Panc1 (cell line): ENCODE measurements around the gene ANTXR1. TPM values are rescaled to one million over a fixed set of nuclear protein-coding genes. Genes with fewer than 3 reads are reported as not detected.

ENCODE experiments used
- ATAC-seq: fragments of 200-7000 bp; cut with Tn5 transposase; 2 replicates; pipeline ENCODE4 v1.9.1; 2020; ENCODE audit warnings: mild to moderate bottlenecking, moderate library complexity
- BruUV-seq: library from RNA; stranded (reverse); fragments of 400-500 nt; replicated peaks from 2 replicates; lab custom pipeline; 2021; lab: Mats Ljungman, UMichigan
- CTCF ChIA-PET: fragments of 300-600 bp; sonication (Branson Sonifier 250); formaldehyde crosslinking; loops from one replicate; lab custom pipeline; 2022; ENCODE audit warnings: antibody characterized with exemption; lab: Charles Lee
- POLR2A ChIA-PET: fragments of 300-600 bp; sonication (Branson Sonifier 250); formaldehyde crosslinking; loops from one replicate; lab custom pipeline; 2022; ENCODE audit warnings: antibody characterized with exemption; lab: Charles Lee
- DNase-seq: peaks from one replicate; pipeline ENCODE4 v3.0.0-alpha.2; 2010; ENCODE audit warnings: low read depth, low spot score
- H3K27ac ChIP-seq: 2 replicates; pipeline ENCODE4 v1.5.1; 2011; ENCODE audit warnings: mild to moderate bottlenecking, low read length, inconsistent platforms
- H3K27me3 ChIP-seq: fragments of 200-500 bp; sonication (Bioruptor generic); 2 replicates; pipeline ENCODE4 v1.6.0; 2014; ENCODE audit warnings: low read length, inconsistent platforms; ENCODE audit not compliant: control insufficient read depth, insufficient read depth
- H3K36me3 ChIP-seq: fragments of 200-500 bp; sonication (Bioruptor generic); 2 replicates; pipeline ENCODE4 v1.5.1; 2014; ENCODE audit warnings: inconsistent platforms, mild to moderate bottlenecking, low read length, moderate library complexity; ENCODE audit not compliant: control insufficient read depth, insufficient read depth
- H3K4me1 ChIP-seq: 2 replicates; pipeline ENCODE4 v1.5.1; 2011; ENCODE audit warnings: inconsistent platforms, mild to moderate bottlenecking, low read length, moderate library complexity; ENCODE audit not compliant: control insufficient read depth, insufficient read depth
- H3K4me3 ChIP-seq, 2 experiments: 2 replicates each; pipeline ENCODE4 v1.5.1; 2011 to 2012; ENCODE audit warnings: low read depth in 2 of 2, low read length in 2 of 2, mild to moderate bottlenecking in 2 of 2, inconsistent platforms in 1 of 2, moderate library complexity in 1 of 2
- H3K9me3 ChIP-seq: fragments of 200-500 bp; sonication (Bioruptor generic); 2 replicates; pipeline ENCODE4 v1.5.1; 2014; ENCODE audit warnings: low read depth, mild to moderate bottlenecking, inconsistent platforms, low read length, moderate library complexity; ENCODE audit not compliant: control insufficient read depth, insufficient read depth
- CTCF ChIP-seq: fragments of 450-650 bp; IDR thresholded peaks from 2 replicates; pipeline ENCODE4 v1.5.1; 2017; ENCODE audit warnings: mild to moderate bottlenecking
- POLR2AphosphoS5 ChIP-seq: IDR thresholded peaks from 2 replicates; pipeline ENCODE4 v1.6.1; 2012; ENCODE audit warnings: mild to moderate bottlenecking, low read depth, low read length, moderate library complexity
- REST ChIP-seq, 2 experiments: IDR thresholded peaks; 2 replicates each; pipeline ENCODE4 v1.6.1; 2011 to 2012; ENCODE audit warnings: low read depth in 2 of 2, control low read depth in 1 of 2, low read length in 1 of 2, mild to moderate bottlenecking in 1 of 2, moderate library complexity in 1 of 2; ENCODE audit not compliant: insufficient read depth in 1 of 2
- SIN3A ChIP-seq: IDR thresholded peaks from 2 replicates; pipeline ENCODE4 v1.6.1; 2012; ENCODE audit warnings: low read depth, mild to moderate bottlenecking, low read length, moderate library complexity, borderline replicate concordance; ENCODE audit not compliant: insufficient read depth
- TCF7L2 ChIP-seq: IDR thresholded peaks from 2 replicates; pipeline ENCODE4 v1.6.1; 2011; ENCODE audit warnings: mild to moderate bottlenecking, low read depth, low read length, inconsistent platforms
- in situ Hi-C: cut with HindIII; loops from 2 replicates; pipeline ENCODE4 v1.10.0; 2016; ENCODE audit warnings: low sequenced_read_pairs, low pct_unique_long_range_greater_than_20kb
- intact Hi-C: fragments of 100-400 bp; cut with micrococcal nuclease; formaldehyde crosslinking; loops from one replicate; pipeline ENCODE4 v1.10.0; 2022; ENCODE audit not compliant: unreplicated experiment
- total RNA-seq: library from RNA; stranded (reverse); gene quantifications from one replicate; pipeline ENCODE4 v1.2.1, GENCODE V29; 2021; ENCODE audit not compliant: unreplicated experiment

ANTXR1 gene
- total RNA-seq, 1 experiment from 2014 or later, result 132 TPM

GRCh38 chr2:69057660-69058059 is 44.7 kb downstream of the ANTXR1 start:
- TF ChIP-seq SIN3A, result no peak
- TF ChIP-seq REST (IDR thresholded peaks at IDR 0.05; ENCODE audit: insufficient read depth in 1 of 2, low read depth in 2 of 2, low read length in 1 of 2), result no peak
- TF ChIP-seq CTCF, result no peak
- no peak for TF ChIP-seq POLR2AphosphoS5
- no peak for TF ChIP-seq TCF7L2
- Histone ChIP-seq H3K4me1 (peaks cover 15% of the 10 kb centered on the region), H3K9me3 (no peaks in the 10 kb centered on the region), H3K36me3 (no peaks in the 10 kb centered on the region), H3K27me3 (no peaks in the 10 kb centered on the region), H3K27ac (no peak overlapping the region), H3K4me3 (no peak overlapping the region)
- no TSS peak for BruUV-seq
- CTCF ChIA-PET, result no interaction called here
- in situ Hi-C loops, result no loop called here
- ATAC-seq (no peak), DNase-seq (no peak)
- POLR2A ChIA-PET, result no interaction called here
- intact Hi-C loops, result no loop called here

GRCh38 chr2:69059731-69060290 is 46.8 kb downstream of the ANTXR1 start:
- Histone ChIP-seq H3K4me1 (peaks cover 15% of the 10 kb centered on the region), H3K9me3 (peaks cover 13% of the 10 kb centered on the region), H3K27ac (no peak overlapping the region), H3K27me3 (no peaks in the 10 kb centered on the region), H3K4me3 (no peak overlapping the region), H3K36me3 (no peaks in the 10 kb centered on the region; the same call in 1 of the 2 replicates)
- no peak for ATAC-seq
- ChIA-PET CTCF (no interaction called here), POLR2A (no interaction called here)
- in situ Hi-C loops (no loop called here), intact Hi-C loops (no loop called here)
- no TSS peak for BruUV-seq
- no peak for DNase-seq
- no peak for TF ChIP-seq TCF7L2
- TF ChIP-seq CTCF, result no peak
- no peak for TF ChIP-seq SIN3A
- no peak for TF ChIP-seq REST (IDR thresholded peaks at IDR 0.05; ENCODE audit: insufficient read depth in 1 of 2, low read depth in 2 of 2, low read length in 1 of 2)
- no peak for TF ChIP-seq POLR2AphosphoS5
